ENCODE results near the gene GLS2. TPM values are rescaled to one million over a fixed set of nuclear protein-coding genes. Genes with fewer than 3 reads are reported as not detected.
"Not testable (repeated sequence)": the region's sequence is repeated elsewhere in the genome, so short reads cannot be mapped to it uniquely, and the experiment has no call there.

The GLS2 gene
- total RNA-seq, 1 donor from 2014 or later: 0.21 TPM

- peaks cover 4% of the 10 kb centered on the region for H3K27me3 Mint-ChIP-seq (ENCODE audit: unreplicated experiment)
- peak overlapping the region; percentile 69 for H3K4me3 Mint-ChIP-seq (ENCODE audit: unreplicated experiment)
- H3K4me1 Mint-ChIP-seq (ENCODE audit: unreplicated experiment): peaks cover 33% of the 10 kb centered on the region
- H3K36me3 Mint-ChIP-seq (ENCODE audit: low read depth, unreplicated experiment): no peaks in the 10 kb centered on the region
- no peaks in the 10 kb centered on the region for H3K9me3 Mint-ChIP-seq (ENCODE audit: unreplicated experiment)
- H3K27ac Mint-ChIP-seq (ENCODE audit: unreplicated experiment): peak overlapping the region; percentile 88
- no peak for TF ChIP-seq CTCF (IDR thresholded peaks at IDR 0.05; ENCODE audit: unreplicated experiment)
- DNase-seq (ENCODE audit: low spot score): no peak
These were observed 32.5 kb upstream of the GLS2 start for GRCh38 chr12:56520506-56520905.

- Mint-ChIP-seq H3K9me3 (ENCODE audit: unreplicated experiment) (no peaks in the 10 kb centered on the region), H3K27ac (ENCODE audit: unreplicated experiment) (peak overlapping the region; percentile 88), H3K4me3 (ENCODE audit: unreplicated experiment) (no peak overlapping the region), H3K36me3 (ENCODE audit: low read depth, unreplicated experiment) (no peaks in the 10 kb centered on the region), H3K4me1 (ENCODE audit: unreplicated experiment) (peaks cover 33% of the 10 kb centered on the region), H3K27me3 (ENCODE audit: unreplicated experiment) (peaks cover 4% of the 10 kb centered on the region)
- TF ChIP-seq CTCF (IDR thresholded peaks at IDR 0.05; ENCODE audit: unreplicated experiment): no peak
- DNase-seq (ENCODE audit: low spot score): no peak
These were observed 32.1 kb upstream of the GLS2 start for GRCh38 chr12:56520048-56520447.

GRCh38 chr12:56518570-56518969, 30.6 kb upstream of the GLS2 start:
- Mint-ChIP-seq H3K27ac (ENCODE audit: unreplicated experiment) (peak overlapping the region; percentile 86), H3K9me3 (ENCODE audit: unreplicated experiment) (no peaks in the 10 kb centered on the region), H3K4me1 (ENCODE audit: unreplicated experiment) (peaks cover 28% of the 10 kb centered on the region), H3K27me3 (ENCODE audit: unreplicated experiment) (peaks cover 4% of the 10 kb centered on the region), H3K36me3 (ENCODE audit: low read depth, unreplicated experiment) (no peaks in the 10 kb centered on the region), H3K4me3 (ENCODE audit: unreplicated experiment) (peak overlapping the region; percentile 81)
- no peak for TF ChIP-seq CTCF (IDR thresholded peaks at IDR 0.05; ENCODE audit: unreplicated experiment)
- no peak for DNase-seq (ENCODE audit: low spot score)

GRCh38 chr12:56517854-56518253, 29.9 kb upstream of the GLS2 start:
- peaks cover 4% of the 10 kb centered on the region for H3K27me3 Mint-ChIP-seq (ENCODE audit: unreplicated experiment)
- DNase-seq (ENCODE audit: low spot score): no peak
- H3K36me3 Mint-ChIP-seq (ENCODE audit: low read depth, unreplicated experiment): no peaks in the 10 kb centered on the region
- H3K4me1 Mint-ChIP-seq (ENCODE audit: unreplicated experiment): peaks cover 26% of the 10 kb centered on the region
- peak overlapping the region; percentile 86 for H3K27ac Mint-ChIP-seq (ENCODE audit: unreplicated experiment)
- H3K9me3 Mint-ChIP-seq (ENCODE audit: unreplicated experiment): no peaks in the 10 kb centered on the region
- no peak for TF ChIP-seq CTCF (IDR thresholded peaks at IDR 0.05; ENCODE audit: unreplicated experiment)
- H3K4me3 Mint-ChIP-seq (ENCODE audit: unreplicated experiment): no peak overlapping the region

GRCh38 chr12:56514014-56514318, 26.0 kb upstream of the GLS2 start:
- H3K4me1 Mint-ChIP-seq (ENCODE audit: unreplicated experiment): peaks cover 10% of the 10 kb centered on the region
- H3K36me3 Mint-ChIP-seq (ENCODE audit: low read depth, unreplicated experiment); H3K27ac Mint-ChIP-seq (ENCODE audit: unreplicated experiment); H3K4me3 Mint-ChIP-seq (ENCODE audit: unreplicated experiment); H3K27me3 Mint-ChIP-seq (ENCODE audit: unreplicated experiment); DNase-seq (ENCODE audit: low spot score); H3K9me3 Mint-ChIP-seq (ENCODE audit: unreplicated experiment): not testable (repeated sequence)

- no peaks in the 10 kb centered on the region for H3K27me3 Mint-ChIP-seq (ENCODE audit: unreplicated experiment)
- no peak overlapping the region for H3K4me3 Mint-ChIP-seq (ENCODE audit: unreplicated experiment)
- no peaks in the 10 kb centered on the region for H3K4me1 Mint-ChIP-seq (ENCODE audit: unreplicated experiment)
- no peaks in the 10 kb centered on the region for H3K36me3 Mint-ChIP-seq (ENCODE audit: low read depth, unreplicated experiment)
- no peak for DNase-seq (ENCODE audit: low spot score)
- H3K9me3 Mint-ChIP-seq (ENCODE audit: unreplicated experiment): no peaks in the 10 kb centered on the region
- TF ChIP-seq CTCF (IDR thresholded peaks at IDR 0.05; ENCODE audit: unreplicated experiment): no peak
- H3K27ac Mint-ChIP-seq (ENCODE audit: unreplicated experiment): no peak overlapping the region
These were observed 22.8 kb upstream of the GLS2 start for GRCh38 chr12:56510786-56511185.

GRCh38 chr12:56499879-56500278, 11.9 kb upstream of the GLS2 start:
- H3K4me1 Mint-ChIP-seq (ENCODE audit: unreplicated experiment); H3K27me3 Mint-ChIP-seq (ENCODE audit: unreplicated experiment); H3K27ac Mint-ChIP-seq (ENCODE audit: unreplicated experiment); DNase-seq (ENCODE audit: low spot score); H3K9me3 Mint-ChIP-seq (ENCODE audit: unreplicated experiment); H3K36me3 Mint-ChIP-seq (ENCODE audit: low read depth, unreplicated experiment); H3K4me3 Mint-ChIP-seq (ENCODE audit: unreplicated experiment): not testable (repeated sequence)

GRCh38 chr12:56499452-56499851, 11.5 kb upstream of the GLS2 start:
- H3K9me3 Mint-ChIP-seq (ENCODE audit: unreplicated experiment); H3K4me3 Mint-ChIP-seq (ENCODE audit: unreplicated experiment); H3K27ac Mint-ChIP-seq (ENCODE audit: unreplicated experiment); H3K27me3 Mint-ChIP-seq (ENCODE audit: unreplicated experiment); H3K36me3 Mint-ChIP-seq (ENCODE audit: low read depth, unreplicated experiment); H3K4me1 Mint-ChIP-seq (ENCODE audit: unreplicated experiment); DNase-seq (ENCODE audit: low spot score): not testable (repeated sequence)
